Measurements from ENCODE around the gene AP1AR.

GRCh38 chr4:112289407-112290253, 58.0 kb downstream of the AP1AR start:
- TF ChIP-seq CTCF (IDR thresholded peaks at IDR 0.05), result no peak
- TF ChIP-seq POLR2A (IDR thresholded peaks at IDR 0.05), result no peak

All from body of pancreas (tissue), 4 donors.